GM12801 (cell line): ENCODE measurements around the gene LGR6.

Experiments used
- TF ChIP-seq, protein P1 (sequence below): IDR thresholded peaks from one replicate; pipeline ENCODE4 v1.5.1; 2011; ENCODE audit warnings: control low read depth; ENCODE audit not compliant: insufficient read length; ENCODE audit errors: extremely low read depth

Gene LGR6

DNA sequence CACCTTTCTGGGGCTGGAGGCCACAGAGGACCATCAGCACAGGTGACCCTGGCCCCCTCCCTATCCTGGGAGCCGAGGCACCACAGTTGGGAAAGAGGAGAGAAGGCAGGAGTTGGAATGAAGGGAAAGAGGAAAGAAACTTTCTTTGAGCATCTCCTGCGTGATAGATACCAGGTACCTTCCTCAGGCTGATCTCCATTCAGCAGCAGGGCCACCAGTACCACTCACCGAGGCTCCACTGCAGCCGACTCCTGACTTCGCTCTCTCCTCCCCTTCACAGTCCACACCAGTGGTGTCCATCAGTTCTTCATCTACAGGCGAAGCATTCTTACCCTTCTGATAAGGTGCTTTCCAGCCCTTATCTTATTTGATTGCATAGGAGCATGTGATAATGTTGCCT is 55.3 kb downstream of the LGR6 start:
- TF ChIP-seq, protein P1, sequence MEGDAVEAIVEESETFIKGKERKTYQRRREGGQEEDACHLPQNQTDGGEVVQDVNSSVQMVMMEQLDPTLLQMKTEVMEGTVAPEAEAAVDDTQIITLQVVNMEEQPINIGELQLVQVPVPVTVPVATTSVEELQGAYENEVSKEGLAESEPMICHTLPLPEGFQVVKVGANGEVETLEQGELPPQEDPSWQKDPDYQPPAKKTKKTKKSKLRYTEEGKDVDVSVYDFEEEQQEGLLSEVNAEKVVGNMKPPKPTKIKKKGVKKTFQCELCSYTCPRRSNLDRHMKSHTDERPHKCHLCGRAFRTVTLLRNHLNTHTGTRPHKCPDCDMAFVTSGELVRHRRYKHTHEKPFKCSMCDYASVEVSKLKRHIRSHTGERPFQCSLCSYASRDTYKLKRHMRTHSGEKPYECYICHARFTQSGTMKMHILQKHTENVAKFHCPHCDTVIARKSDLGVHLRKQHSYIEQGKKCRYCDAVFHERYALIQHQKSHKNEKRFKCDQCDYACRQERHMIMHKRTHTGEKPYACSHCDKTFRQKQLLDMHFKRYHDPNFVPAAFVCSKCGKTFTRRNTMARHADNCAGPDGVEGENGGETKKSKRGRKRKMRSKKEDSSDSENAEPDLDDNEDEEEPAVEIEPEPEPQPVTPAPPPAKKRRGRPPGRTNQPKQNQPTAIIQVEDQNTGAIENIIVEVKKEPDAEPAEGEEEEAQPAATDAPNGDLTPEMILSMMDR: no peak

DNA sequence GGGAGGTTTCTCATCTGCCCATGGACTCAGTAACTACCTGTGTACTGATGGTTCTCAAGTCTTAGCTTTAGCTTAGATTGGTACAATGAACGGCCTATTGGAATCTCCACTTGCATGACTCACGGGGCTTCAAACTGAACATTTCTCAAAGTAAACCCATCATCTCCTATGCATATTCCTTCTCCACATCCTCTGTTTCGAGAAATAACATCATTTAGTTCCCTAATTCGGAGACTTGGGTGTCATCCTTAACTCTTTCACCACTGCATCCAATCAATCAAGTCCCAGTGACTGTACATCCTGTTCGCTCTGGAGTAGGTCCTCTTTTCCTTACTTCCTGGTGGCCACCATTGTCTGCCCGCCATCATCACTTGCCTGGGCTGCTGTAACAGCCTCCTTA is 55.8 kb downstream of the LGR6 start:
- TF ChIP-seq, protein P1: no peak

DNA sequence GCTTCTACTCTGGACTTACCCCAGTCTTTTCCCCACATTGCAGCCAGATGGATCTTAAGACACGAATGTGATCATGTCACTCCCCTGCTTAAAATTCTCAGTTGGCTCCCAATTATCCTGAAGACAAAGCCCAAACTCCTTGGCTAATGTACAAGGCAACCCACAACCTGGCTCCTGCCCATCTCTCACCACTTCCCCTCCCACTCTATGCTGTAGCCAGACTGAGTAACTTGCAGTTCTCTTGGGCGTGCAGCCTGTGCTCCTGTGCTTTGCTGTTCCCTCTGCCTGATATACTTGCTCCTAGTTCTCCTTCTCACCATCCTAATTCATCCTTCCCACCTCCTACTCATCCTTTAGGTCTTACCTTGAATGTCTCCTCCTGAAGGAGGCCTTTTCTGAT is 56.2 kb downstream of the LGR6 start:
- TF ChIP-seq, protein P1: no peak

DNA sequence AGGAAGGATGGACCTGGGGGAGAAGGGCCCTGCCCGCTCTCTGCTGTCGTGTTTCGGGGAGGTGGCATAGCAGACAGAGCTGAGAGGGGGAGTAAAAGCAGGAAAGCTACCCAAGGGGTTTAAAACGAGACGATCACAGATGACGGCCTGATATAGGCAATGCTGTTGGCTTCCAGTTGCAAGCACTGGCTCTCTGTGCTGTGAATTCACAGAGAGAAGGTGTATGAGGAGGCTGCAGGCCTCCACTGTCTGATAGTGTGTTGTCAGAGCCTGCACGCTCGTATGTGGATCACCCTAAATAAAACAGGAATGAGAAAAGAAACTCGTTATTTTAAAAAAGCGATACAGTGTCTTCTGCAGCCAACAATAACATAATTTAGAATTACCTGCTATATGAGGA is 57.4 kb downstream of the LGR6 start:
- TF ChIP-seq, protein P1: no peak

DNA sequence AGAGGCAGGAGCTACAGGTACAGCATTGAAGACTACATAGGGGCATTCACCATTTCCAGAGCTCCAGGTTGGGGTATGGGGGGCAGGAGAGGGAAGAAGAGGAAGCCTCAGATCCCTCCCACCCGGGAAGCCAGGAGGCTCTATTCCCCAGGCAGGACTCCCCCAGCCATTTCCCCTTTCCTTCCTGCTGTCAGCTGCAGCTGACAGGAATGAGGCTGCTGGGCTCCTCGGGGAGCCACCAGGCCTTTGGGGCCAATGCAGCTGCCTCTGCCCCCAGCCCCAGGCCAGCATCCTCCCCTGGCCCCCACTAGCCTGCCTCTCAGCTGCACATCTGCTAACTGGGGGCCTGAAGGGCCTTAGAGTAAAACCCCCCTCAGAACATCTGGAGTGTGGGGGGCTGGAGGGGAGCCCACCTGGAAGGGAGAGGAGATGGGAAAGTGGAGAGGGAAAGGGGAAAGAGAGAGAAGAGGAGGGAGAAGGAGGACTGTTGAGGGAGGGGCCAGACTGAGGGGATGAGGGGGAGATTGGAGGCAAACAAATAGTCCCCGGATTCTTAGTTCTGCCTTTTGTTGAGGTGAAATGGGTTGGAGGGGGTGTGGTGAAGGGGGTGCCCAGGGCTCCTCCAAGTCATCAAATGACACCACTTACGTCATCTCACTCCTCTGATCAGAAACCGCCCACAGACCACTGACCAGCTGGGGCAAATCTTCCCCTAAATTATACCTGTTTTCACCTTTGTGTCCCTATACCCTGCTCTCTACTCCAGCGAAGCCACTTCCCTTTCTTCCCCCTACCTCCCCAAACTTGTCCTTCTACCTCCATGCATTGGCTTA is 58.0 kb downstream of the LGR6 start:
- TF ChIP-seq, protein P1: no peak

DNA sequence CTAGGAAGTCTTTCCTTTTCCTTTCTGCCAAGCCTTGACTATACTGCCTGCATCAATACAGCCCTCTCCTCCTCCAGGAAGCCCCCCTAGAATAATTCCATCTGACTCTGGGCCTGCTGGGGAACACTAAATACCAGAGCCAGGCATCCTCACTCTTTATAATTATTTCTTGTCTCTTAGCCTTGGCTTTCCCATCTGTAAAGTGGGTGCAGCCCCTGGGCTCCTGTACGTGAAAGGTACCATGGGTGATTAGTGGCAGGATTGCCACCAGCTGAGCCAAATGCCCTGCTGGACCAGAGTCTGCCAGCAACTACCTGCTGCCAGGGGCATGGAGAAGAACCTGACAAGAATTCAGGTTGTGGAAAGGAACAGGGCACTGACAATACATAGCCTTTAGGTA is 58.7 kb downstream of the LGR6 start:
- TF ChIP-seq, protein P1: no peak

DNA sequence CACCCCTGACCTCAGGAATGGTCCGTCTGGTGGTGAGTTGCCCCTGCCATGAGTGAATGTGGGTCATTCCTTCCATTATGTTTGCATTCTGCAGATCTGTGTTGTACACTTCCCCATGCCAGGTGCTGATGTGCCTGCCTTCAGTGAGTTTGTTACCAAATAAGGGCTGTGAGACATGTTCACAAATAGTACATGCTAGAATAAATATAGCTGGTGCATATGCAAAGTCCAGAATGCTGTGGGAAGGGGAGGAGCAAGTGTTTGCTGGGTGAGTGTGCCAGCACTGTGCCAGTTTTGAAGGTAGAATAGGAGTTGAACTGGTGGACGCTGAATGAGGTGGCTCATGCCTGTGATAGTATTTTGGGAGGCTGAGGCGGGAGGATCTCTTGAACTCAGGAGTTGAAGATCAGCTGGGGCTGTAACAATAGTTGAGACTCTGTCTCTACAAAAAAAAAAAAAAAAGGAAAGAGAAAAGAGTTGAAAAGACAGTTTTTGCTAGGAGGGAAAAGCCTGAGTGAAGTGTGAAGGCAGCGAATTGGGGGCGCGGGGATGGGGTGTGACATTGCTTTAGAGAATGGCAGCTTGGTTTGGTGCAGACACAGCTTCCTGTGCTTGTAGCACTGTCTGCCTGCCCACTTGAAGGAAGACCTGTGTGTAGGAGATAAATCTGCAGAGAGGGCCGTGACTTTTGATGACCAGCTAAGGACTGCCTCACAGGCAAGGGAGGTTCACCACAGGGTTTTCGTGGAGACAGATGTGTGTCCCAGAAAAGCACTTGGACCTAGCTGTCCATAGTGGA is 61.1 kb downstream of the LGR6 start:
- TF ChIP-seq, protein P1: no peak
